HG03565 (cell line): Measurements from ENCODE around the gene ARHGAP19.
"Not testable (repeated sequence)": the region's sequence is repeated elsewhere in the genome, so short reads cannot be mapped to it uniquely, and the experiment has no call there.

Experiments
- ATAC-seq: cut with Tn5 transposase; IDR thresholded peaks from one replicate; pipeline ENCODE4 v1.9.1; 2021; ENCODE audit warnings: mild to moderate bottlenecking, moderate library complexity; ENCODE audit not compliant: unreplicated experiment

ARHGAP19 gene

GRCh38 chr10:97321804-97322190 is 29.4 kb upstream of the ARHGAP19 start:
- no peak for ATAC-seq

- ATAC-seq: no peak
These were observed 28.8 kb upstream of the ARHGAP19 start for GRCh38 chr10:97321032-97321803.

DNA sequence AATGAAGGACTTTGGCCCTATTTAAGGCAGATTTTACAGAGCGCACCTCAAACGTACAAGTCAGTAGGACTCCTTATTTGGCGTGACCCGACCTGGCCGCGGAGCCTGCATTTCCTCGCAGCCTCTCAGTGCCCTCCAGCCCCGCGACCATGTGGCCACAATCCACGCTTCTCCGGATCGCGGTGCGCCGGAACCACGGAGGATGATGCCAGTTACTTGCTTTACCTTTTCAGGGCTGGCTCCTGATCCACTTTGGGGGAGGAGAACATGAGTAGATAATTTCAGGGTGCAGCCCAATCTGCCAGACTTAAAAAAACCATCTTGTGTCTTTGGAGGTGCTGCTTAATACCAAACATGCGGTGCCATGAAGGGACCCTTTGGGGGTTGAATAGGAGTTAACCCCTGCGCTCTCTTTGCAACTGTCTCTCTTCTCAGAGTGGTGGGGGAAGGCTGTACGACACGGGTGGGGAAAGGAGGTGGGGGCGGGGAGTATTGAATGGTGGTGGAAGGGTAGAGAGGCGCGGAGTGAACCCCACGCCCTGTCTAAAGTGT is 28.1 kb upstream of the ARHGAP19 start:
- ATAC-seq: no peak

DNA sequence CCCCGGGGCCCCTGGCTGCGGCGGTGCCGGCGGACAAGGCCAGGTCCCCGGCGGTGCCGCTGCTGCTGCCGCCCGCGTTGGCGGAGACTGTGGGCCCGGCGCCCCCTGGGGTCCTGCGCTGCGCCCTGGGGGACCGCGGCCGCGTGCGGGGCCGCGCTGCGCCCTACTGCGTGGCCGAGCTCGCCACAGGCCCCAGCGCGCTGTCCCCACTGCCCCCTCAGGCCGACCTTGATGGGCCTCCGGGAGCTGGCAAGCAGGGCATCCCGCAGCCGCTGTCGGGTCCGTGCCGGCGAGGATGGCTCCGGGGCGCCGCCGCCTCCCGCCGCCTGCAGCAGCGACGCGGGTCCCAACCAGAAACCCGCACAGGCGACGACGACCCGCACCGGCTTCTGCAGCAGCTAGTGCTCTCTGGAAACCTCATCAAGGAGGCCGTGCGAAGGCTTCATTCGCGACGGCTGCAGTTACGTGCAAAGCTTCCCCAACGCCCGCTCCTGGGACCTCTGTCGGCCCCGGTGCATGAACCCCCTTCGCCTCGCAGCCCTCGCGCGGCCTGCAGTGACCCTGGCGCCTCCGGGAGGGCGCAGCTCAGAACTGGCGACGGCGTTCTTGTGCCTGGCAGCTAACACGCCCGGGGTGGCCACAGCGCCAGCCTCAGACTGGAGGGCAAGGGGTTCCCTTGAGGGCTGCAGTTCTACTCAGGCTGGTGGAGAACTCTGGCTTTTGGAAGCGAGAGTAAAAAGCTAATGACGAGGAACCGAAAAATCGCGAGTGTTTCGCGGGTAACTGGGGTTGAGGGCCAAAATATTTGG is 27.4 kb upstream of the ARHGAP19 start:
- peak; percentile 22 for ATAC-seq

- ATAC-seq: peak; percentile 64
These were observed 26.6 kb upstream of the ARHGAP19 start, which contains the start of gene FRAT1 for GRCh38 chr10:97318772-97319651. Gene FRAT1, plus strand, starts transcription at chr10:97319271. Its CDS starts 183 bp downstream, at chr10:97319454.

DNA sequence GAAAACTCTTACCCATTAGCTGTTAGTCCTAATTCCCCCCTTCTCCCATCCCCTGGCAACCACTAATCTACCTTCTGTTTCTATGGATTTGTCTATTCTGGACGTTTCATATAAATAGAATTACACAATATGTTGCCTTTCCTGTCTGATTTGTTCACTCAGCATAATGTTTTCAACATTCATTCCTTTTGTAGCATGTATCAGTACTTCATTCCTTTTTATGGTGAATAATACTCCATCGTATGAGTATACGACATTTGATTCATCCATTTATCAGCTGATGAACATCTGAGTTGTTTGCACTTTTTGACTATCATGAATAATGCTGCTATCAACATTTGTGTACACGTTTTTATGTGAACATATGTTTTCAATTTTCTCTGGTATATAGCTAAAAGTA is 22.2 kb upstream of the ARHGAP19 start:
- no peak for ATAC-seq

- ATAC-seq: no peak
These were observed 20.5 kb upstream of the ARHGAP19 start for GRCh38 chr10:97312897-97313296.

DNA sequence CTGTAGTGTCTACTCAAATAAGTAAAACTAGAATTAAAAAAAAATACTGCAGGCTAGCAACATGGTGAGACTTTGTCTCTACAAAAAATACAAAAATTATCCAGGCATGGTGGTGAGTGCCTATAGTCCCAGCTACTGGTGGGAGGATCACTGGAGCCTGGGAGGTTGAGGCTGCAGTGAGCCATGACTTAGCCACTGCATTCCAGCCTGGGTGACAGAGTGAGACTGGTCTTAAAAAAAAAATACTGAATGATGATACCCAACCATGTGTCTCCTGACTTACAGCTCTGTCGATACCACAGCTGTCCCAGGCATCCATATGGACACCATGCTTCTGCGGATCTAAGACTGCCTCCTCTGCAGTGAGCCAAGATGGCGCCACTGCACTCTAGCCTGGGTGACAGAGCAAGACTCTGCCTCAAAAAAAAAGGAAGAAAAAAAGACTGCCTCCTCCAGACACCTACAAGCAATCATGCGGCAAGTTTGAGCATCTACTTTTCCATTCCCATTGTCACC is 18.7 kb upstream of the ARHGAP19 start:
- ATAC-seq: no peak

GRCh38 chr10:97307866-97308780 is 15.7 kb upstream of the ARHGAP19 start:
- ATAC-seq: no peak

GRCh38 chr10:97307441-97307840 is 15.0 kb upstream of the ARHGAP19 start:
- no peak for ATAC-seq

GRCh38 chr10:97302088-97302791 is 9.8 kb upstream of the ARHGAP19 start:
- ATAC-seq: no peak

DNA sequence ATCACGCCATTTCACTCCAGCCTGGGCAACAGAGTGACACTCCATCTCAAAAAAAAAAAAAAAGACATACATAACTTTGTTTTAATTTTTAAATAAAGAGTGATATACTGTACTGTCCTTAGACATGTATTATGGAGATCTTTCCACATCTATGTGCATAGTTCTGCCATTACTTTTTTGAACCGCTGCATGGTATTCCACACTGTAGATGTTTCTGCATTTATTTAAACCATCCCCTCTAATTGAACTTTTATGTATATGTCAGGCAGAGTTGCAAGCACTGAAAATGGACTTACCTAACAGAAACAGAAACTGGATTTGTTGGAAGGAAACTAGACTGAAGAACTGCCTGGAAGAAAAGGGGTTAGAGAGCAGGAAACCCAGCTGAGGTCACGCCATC is 8.5 kb upstream of the ARHGAP19 start:
- no peak for ATAC-seq

- ATAC-seq: no peak
These were observed 5.8 kb upstream of the ARHGAP19 start for GRCh38 chr10:97298223-97298571.

- no peak for ATAC-seq
These were observed 5.3 kb upstream of the ARHGAP19 start for GRCh38 chr10:97297556-97298222.

- ATAC-seq: no peak
These were observed 393 bp upstream of the ARHGAP19 start for GRCh38 chr10:97292862-97293198.

DNA sequence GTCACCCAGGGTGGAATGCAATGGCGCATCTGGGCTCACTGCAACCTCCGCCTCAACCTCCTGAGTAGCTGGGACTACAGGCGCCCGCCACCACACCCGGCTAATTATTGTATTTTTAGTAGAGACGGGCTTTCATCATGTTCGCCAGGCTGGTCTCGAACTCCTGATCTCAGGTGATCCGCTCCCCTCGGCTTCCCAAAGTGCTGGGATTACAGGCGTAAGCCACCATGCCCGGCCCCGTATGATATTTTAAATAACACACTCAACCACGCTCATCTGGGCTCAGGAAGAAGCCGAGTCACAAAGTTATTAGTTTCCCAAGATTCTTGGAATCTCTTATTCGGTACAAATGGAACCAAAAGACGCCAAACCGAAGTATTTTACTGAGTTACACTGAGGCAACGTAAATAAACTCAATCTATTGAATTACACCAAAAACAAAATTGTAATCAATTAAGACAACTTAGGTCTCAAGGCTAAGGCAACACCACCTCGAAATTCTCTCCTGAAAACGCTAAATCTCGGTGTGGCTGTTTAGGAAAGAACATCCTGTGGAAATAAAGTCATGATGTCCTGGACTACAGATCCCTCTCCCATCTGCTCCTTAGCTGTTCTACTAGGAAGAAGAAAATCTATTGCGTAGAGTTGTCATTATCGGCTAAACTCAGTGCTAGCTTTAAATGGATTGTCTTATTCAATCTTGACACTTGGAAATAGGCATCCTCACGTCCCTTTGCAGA is 910 bp downstream of the ARHGAP19 start:
- no peak for ATAC-seq

GRCh38 chr10:97290576-97291356 is 1.7 kb downstream of the ARHGAP19 start:
- ATAC-seq: not testable (repeated sequence)
